Hepatocyte (in vitro differentiated cells): ENCODE results near the gene OCEL1. TPM values are rescaled to one million over a fixed set of nuclear protein-coding genes. Genes with fewer than 3 reads are reported as not detected.

Experiments used
- DNase-seq: peaks from one replicate; pipeline ENCODE4 v3.0.0-alpha.2; 2016; ENCODE audit warnings: low spot score
- H2AFZ ChIP-seq: fragments of 200-600 bp; sonication (generic); 2 replicates; pipeline ENCODE4 v1.6.0; 2016; ENCODE audit warnings: antibody characterized with exemption, mild to moderate bottlenecking
- H3K27ac ChIP-seq: fragments of 200-600 bp; sonication (generic); 2 replicates; pipeline ENCODE4 v1.5.1; 2016; ENCODE audit warnings: mild to moderate bottlenecking
- H3K27me3 ChIP-seq: fragments of 200-600 bp; sonication (generic); 2 replicates; pipeline ENCODE4 v1.6.1; 2016
- H3K36me3 ChIP-seq: fragments of 200-600 bp; sonication (generic); replicated peaks from 2 replicates; pipeline ENCODE4 v1.5.1; 2016; ENCODE audit warnings: low read depth; ENCODE audit not compliant: insufficient read depth
- H3K4me1 ChIP-seq: fragments of 200-600 bp; sonication (generic); 2 replicates; pipeline ENCODE4 v1.5.1; 2016; ENCODE audit warnings: mild to moderate bottlenecking, moderate library complexity; ENCODE audit not compliant: insufficient read depth
- H3K4me2 ChIP-seq: fragments of 200-600 bp; sonication (generic); 2 replicates; pipeline ENCODE4 v1.6.0; 2016
- H3K4me3 ChIP-seq: fragments of 200-600 bp; sonication (generic); 2 replicates; pipeline ENCODE4 v1.5.1; 2016; ENCODE audit warnings: mild to moderate bottlenecking
- H3K79me2 ChIP-seq: fragments of 200-600 bp; sonication (generic); 2 replicates; pipeline ENCODE4 v1.6.0; 2017; ENCODE audit warnings: mild to moderate bottlenecking
- H3K9me2 ChIP-seq: fragments of 200-600 bp; sonication (generic); replicated peaks from 2 replicates; pipeline ENCODE4 v1.6.0; 2017; ENCODE audit warnings: mild to moderate bottlenecking; ENCODE audit not compliant: insufficient read depth
- H3K9me3 ChIP-seq: fragments of 200-600 bp; sonication (generic); 2 replicates; pipeline ENCODE4 v1.5.1; 2016; ENCODE audit warnings: low read depth, mild to moderate bottlenecking
- H4K20me1 ChIP-seq: fragments of 200-600 bp; sonication (generic); 2 replicates; pipeline ENCODE4 v1.6.0; 2016; ENCODE audit warnings: mild to moderate bottlenecking; ENCODE audit not compliant: insufficient read depth, poor library complexity, severe bottlenecking
- CTCF ChIP-seq: fragments of 200-600 bp; sonication (generic); IDR thresholded peaks from 2 replicates; pipeline ENCODE4 v1.5.1; 2016; ENCODE audit warnings: antibody characterized with exemption, mild to moderate bottlenecking; ENCODE audit not compliant: poor library complexity
- EZH2 ChIP-seq: fragments of 200-600 bp; sonication (generic); IDR thresholded peaks from 2 replicates; pipeline ENCODE4 v1.6.1; 2016; ENCODE audit warnings: antibody characterized with exemption, mild to moderate bottlenecking, borderline replicate concordance
- EZH2phosphoT487 ChIP-seq: fragments of 200-600 bp; sonication (generic); IDR thresholded peaks from one replicate; pipeline ENCODE4 v1.6.1; 2018; ENCODE audit warnings: antibody characterized with exemption, mild to moderate bottlenecking, low read depth, moderate library complexity; ENCODE audit not compliant: unreplicated experiment, severe bottlenecking
- WGBS: methylation state at CpG from one replicate; pipeline ENCODE4 v1.1.6; 2016; ENCODE audit warnings: low lambda C conversion rate; ENCODE audit errors: missing lambda C conversion rate; 5-methylcytosine and 5-hydroxymethylcytosine counted together
- polyA plus RNA-seq: library from polyadenylated mRNA; unstranded; fragments of >200 nt; fragmentation: Nextera tagmentation; extraction: Ambion mirVana; gene quantifications from 2 replicates; pipeline ENCODE4 v1.2.1, GENCODE V29; 2016
- total RNA-seq: library from RNA; depleted of rRNA; stranded (reverse); fragments of >200 nt; gene quantifications from 2 replicates; pipeline ENCODE4 v1.2.3, GENCODE V29; 2014

Gene OCEL1
- total and polyA plus RNA-seq, 2 experiments from 2014 or later, result 9.5 to 47.7 TPM

- Histone ChIP-seq H3K4me3 (no peak overlapping the region), H3K27ac (no peak overlapping the region), H3K9me3 (no peaks in the 10 kb centered on the region), H3K79me2 (no peaks in the 10 kb centered on the region), H3K9me2 (no peaks in the 10 kb centered on the region), H2AFZ (no peak overlapping the region), H3K4me2 (no peak overlapping the region), H3K36me3 (no peaks in the 10 kb centered on the region), H3K4me1 (no peaks in the 10 kb centered on the region), H3K27me3 (no peaks in the 10 kb centered on the region), H4K20me1 (no peaks in the 10 kb centered on the region)
- no peak for DNase-seq
- no peak for TF ChIP-seq EZH2
- TF ChIP-seq EZH2phosphoT487, result no peak
- no peak for TF ChIP-seq CTCF
- 96% methylated on average over 14 of the region's 14 CpGs for WGBS
Measured at GRCh38 chr19:17183271-17183761, 42.7 kb upstream of the OCEL1 start.

- no peak overlapping the region for H3K27ac ChIP-seq
- no peak overlapping the region for H3K4me3 ChIP-seq
- H4K20me1 ChIP-seq, result no peaks in the 10 kb centered on the region
- no peaks in the 10 kb centered on the region for H3K27me3 ChIP-seq
- no peaks in the 10 kb centered on the region for H3K79me2 ChIP-seq
- TF ChIP-seq CTCF (no peak), EZH2 (no peak), EZH2phosphoT487 (no peak)
- no peak overlapping the region for H2AFZ ChIP-seq
- no peak for DNase-seq
- 92% methylated on average over 11 of the region's 11 CpGs for WGBS
- H3K4me2 ChIP-seq, result no peak overlapping the region
- H3K9me2 ChIP-seq, result no peaks in the 10 kb centered on the region
- H3K36me3 ChIP-seq, result no peaks in the 10 kb centered on the region
- no peaks in the 10 kb centered on the region for H3K9me3 ChIP-seq
- H3K4me1 ChIP-seq, result no peaks in the 10 kb centered on the region
Measured at GRCh38 chr19:17183858-17184321, 42.1 kb upstream of the OCEL1 start.

- no peaks in the 10 kb centered on the region for H3K79me2 ChIP-seq
- no peaks in the 10 kb centered on the region for H3K9me3 ChIP-seq
- no peaks in the 10 kb centered on the region for H3K36me3 ChIP-seq
- no peak overlapping the region for H3K4me2 ChIP-seq
- H3K27me3 ChIP-seq, result no peaks in the 10 kb centered on the region
- H4K20me1 ChIP-seq, result no peaks in the 10 kb centered on the region
- TF ChIP-seq EZH2phosphoT487 (no peak), CTCF (no peak), EZH2 (no peak)
- no peak overlapping the region for H3K27ac ChIP-seq
- no peaks in the 10 kb centered on the region for H3K9me2 ChIP-seq
- no peak for DNase-seq
- no peaks in the 10 kb centered on the region for H3K4me1 ChIP-seq
- WGBS, result 92% methylated on average over 12 of the region's 12 CpGs
- H2AFZ ChIP-seq, result no peak overlapping the region
- no peak overlapping the region for H3K4me3 ChIP-seq
Measured at GRCh38 chr19:17184371-17184841, 41.6 kb upstream of the OCEL1 start.
